ENCODE data around the gene VCAN.

The VCAN gene

DNA sequence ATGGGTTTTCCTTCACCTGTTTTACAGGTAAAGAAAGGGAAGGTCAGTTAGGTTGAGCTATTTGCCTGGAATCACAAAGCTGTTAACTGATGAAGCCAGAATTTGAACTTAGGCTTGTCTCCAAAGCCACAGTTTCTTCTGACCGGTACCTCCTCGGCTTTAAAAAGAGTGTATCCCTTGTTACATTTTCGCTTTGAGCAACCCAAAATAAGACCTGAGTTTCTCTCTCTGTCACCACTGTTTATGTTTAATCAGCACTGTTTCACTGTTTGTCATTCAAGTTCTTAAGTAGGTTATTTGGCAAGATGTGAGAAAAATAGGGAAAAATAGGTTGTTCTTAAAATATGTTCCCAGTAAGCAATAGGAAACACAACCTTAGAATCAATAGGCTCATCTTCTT, 84.6 kb downstream of the VCAN start:
- no peak overlapping the region for H3K4me3 ChIP-seq (ENCODE audit: low read depth, low read length)
- H3K9ac ChIP-seq (ENCODE audit: low read depth, low read length): no peak overlapping the region
- H3K4me1 ChIP-seq (ENCODE audit: control insufficient read depth, insufficient read depth, low read length): no peaks in the 10 kb centered on the region
- H3K36me3 ChIP-seq (ENCODE audit: control insufficient read depth, insufficient read depth, low read length): peaks cover 16% of the 10 kb centered on the region
- H3K9me3 ChIP-seq (ENCODE audit: control insufficient read depth, insufficient read depth, low read length): no peaks in the 10 kb centered on the region
- H3K27me3 ChIP-seq (ENCODE audit: control insufficient read depth, insufficient read depth, low read length): no peaks in the 10 kb centered on the region

GRCh38 chr5:83559118-83559785, 87.7 kb downstream of the VCAN start:
- Histone ChIP-seq H3K36me3 (ENCODE audit: control insufficient read depth, insufficient read depth, low read length) (peaks cover 11% of the 10 kb centered on the region), H3K4me3 (ENCODE audit: low read depth, low read length) (no peak overlapping the region), H3K27me3 (ENCODE audit: control insufficient read depth, insufficient read depth, low read length) (no peaks in the 10 kb centered on the region), H3K9me3 (ENCODE audit: control insufficient read depth, insufficient read depth, low read length) (no peaks in the 10 kb centered on the region), H3K4me1 (ENCODE audit: control insufficient read depth, insufficient read depth, low read length) (no peaks in the 10 kb centered on the region), H3K9ac (ENCODE audit: low read depth, low read length) (no peak overlapping the region)

- H3K9me3 ChIP-seq (ENCODE audit: control insufficient read depth, insufficient read depth, low read length): no peaks in the 10 kb centered on the region
- H3K27me3 ChIP-seq (ENCODE audit: control insufficient read depth, insufficient read depth, low read length): no peaks in the 10 kb centered on the region
- no peak overlapping the region for H3K9ac ChIP-seq (ENCODE audit: low read depth, low read length)
- H3K4me1 ChIP-seq (ENCODE audit: control insufficient read depth, insufficient read depth, low read length): no peaks in the 10 kb centered on the region
- no peaks in the 10 kb centered on the region for H3K36me3 ChIP-seq (ENCODE audit: control insufficient read depth, insufficient read depth, low read length)
- no peak overlapping the region for H3K4me3 ChIP-seq (ENCODE audit: low read depth, low read length)
These were observed 90.6 kb downstream of the VCAN start for GRCh38 chr5:83562071-83562606.

- H3K9me3 ChIP-seq (ENCODE audit: control insufficient read depth, insufficient read depth, low read length): no peaks in the 10 kb centered on the region
- no peak overlapping the region for H3K9ac ChIP-seq (ENCODE audit: low read depth, low read length)
- no peak overlapping the region for H3K4me3 ChIP-seq (ENCODE audit: low read depth, low read length)
- no peaks in the 10 kb centered on the region for H3K27me3 ChIP-seq (ENCODE audit: control insufficient read depth, insufficient read depth, low read length)
- no peaks in the 10 kb centered on the region for H3K4me1 ChIP-seq (ENCODE audit: control insufficient read depth, insufficient read depth, low read length)
- H3K36me3 ChIP-seq (ENCODE audit: control insufficient read depth, insufficient read depth, low read length): no peaks in the 10 kb centered on the region
These were observed 91.4 kb downstream of the VCAN start for GRCh38 chr5:83562791-83563557.

- Histone ChIP-seq H3K27me3 (ENCODE audit: control insufficient read depth, insufficient read depth, low read length) (no peaks in the 10 kb centered on the region), H3K4me3 (ENCODE audit: low read depth, low read length) (no peak overlapping the region), H3K36me3 (ENCODE audit: control insufficient read depth, insufficient read depth, low read length) (no peaks in the 10 kb centered on the region), H3K9ac (ENCODE audit: low read depth, low read length) (no peak overlapping the region), H3K4me1 (ENCODE audit: control insufficient read depth, insufficient read depth, low read length) (no peaks in the 10 kb centered on the region), H3K9me3 (ENCODE audit: control insufficient read depth, insufficient read depth, low read length) (no peaks in the 10 kb centered on the region)
These were observed 92.1 kb downstream of the VCAN start for GRCh38 chr5:83563631-83564030.

- Histone ChIP-seq H3K36me3 (ENCODE audit: control insufficient read depth, insufficient read depth, low read length) (no peaks in the 10 kb centered on the region), H3K4me3 (ENCODE audit: low read depth, low read length) (no peak overlapping the region), H3K9ac (ENCODE audit: low read depth, low read length) (no peak overlapping the region), H3K4me1 (ENCODE audit: control insufficient read depth, insufficient read depth, low read length) (no peaks in the 10 kb centered on the region), H3K9me3 (ENCODE audit: control insufficient read depth, insufficient read depth, low read length) (no peaks in the 10 kb centered on the region), H3K27me3 (ENCODE audit: control insufficient read depth, insufficient read depth, low read length) (no peaks in the 10 kb centered on the region)
These were observed 92.7 kb downstream of the VCAN start for GRCh38 chr5:83564069-83564749.

- no peaks in the 10 kb centered on the region for H3K9me3 ChIP-seq (ENCODE audit: control insufficient read depth, insufficient read depth, low read length)
- peaks cover 4% of the 10 kb centered on the region for H3K36me3 ChIP-seq (ENCODE audit: control insufficient read depth, insufficient read depth, low read length)
- no peaks in the 10 kb centered on the region for H3K27me3 ChIP-seq (ENCODE audit: control insufficient read depth, insufficient read depth, low read length)
- no peak overlapping the region for H3K9ac ChIP-seq (ENCODE audit: low read depth, low read length)
- no peaks in the 10 kb centered on the region for H3K4me1 ChIP-seq (ENCODE audit: control insufficient read depth, insufficient read depth, low read length)
- H3K4me3 ChIP-seq (ENCODE audit: low read depth, low read length): no peak overlapping the region
These were observed 96.2 kb downstream of the VCAN start for GRCh38 chr5:83567741-83568140.

GRCh38 chr5:83568186-83568585, 96.6 kb downstream of the VCAN start:
- Histone ChIP-seq H3K4me3 (ENCODE audit: low read depth, low read length) (no peak overlapping the region), H3K36me3 (ENCODE audit: control insufficient read depth, insufficient read depth, low read length) (peaks cover 4% of the 10 kb centered on the region), H3K9me3 (ENCODE audit: control insufficient read depth, insufficient read depth, low read length) (no peaks in the 10 kb centered on the region), H3K27me3 (ENCODE audit: control insufficient read depth, insufficient read depth, low read length) (no peaks in the 10 kb centered on the region), H3K4me1 (ENCODE audit: control insufficient read depth, insufficient read depth, low read length) (no peaks in the 10 kb centered on the region), H3K9ac (ENCODE audit: low read depth, low read length) (no peak overlapping the region)

DNA sequence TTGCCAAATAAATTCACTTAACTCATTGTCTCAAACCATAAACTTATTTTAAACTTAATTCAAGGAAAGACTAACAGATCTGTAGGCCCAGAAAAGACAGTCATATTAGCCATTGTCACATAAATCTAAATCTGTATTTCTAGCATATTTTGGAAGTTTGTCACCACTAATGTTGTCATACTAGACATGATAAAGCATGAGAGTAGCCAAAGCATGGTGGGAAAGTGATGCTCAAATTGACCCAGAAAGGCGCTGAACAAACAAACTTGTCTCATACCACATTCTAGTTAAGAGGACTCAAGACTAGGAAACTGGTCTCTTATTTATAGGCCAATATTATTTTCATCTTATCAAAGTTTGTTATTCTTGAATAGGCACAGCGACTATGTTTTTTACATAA, 99.4 kb downstream of the VCAN start:
- no peaks in the 10 kb centered on the region for H3K9me3 ChIP-seq (ENCODE audit: control insufficient read depth, insufficient read depth, low read length)
- no peaks in the 10 kb centered on the region for H3K4me1 ChIP-seq (ENCODE audit: control insufficient read depth, insufficient read depth, low read length)
- no peak overlapping the region for H3K4me3 ChIP-seq (ENCODE audit: low read depth, low read length)
- H3K9ac ChIP-seq (ENCODE audit: low read depth, low read length): no peak overlapping the region
- no peaks in the 10 kb centered on the region for H3K27me3 ChIP-seq (ENCODE audit: control insufficient read depth, insufficient read depth, low read length)
- H3K36me3 ChIP-seq (ENCODE audit: control insufficient read depth, insufficient read depth, low read length): peaks cover 4% of the 10 kb centered on the region

DNA sequence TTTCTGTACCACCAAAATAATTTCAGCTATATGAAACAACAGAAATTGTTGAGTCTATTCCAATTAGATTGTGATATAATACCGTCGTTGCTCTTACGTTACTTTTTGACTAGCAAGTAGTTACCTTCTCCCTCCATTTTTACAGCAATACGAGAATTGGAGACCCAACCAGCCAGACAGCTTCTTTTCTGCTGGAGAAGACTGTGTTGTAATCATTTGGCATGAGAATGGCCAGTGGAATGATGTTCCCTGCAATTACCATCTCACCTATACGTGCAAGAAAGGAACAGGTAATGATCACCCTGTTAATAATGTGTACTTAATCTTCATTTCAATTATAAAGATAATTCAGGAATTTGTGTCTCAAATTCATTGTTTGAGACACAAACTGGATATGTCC, 100.7 kb downstream of the VCAN start:
- H3K27me3 ChIP-seq (ENCODE audit: control insufficient read depth, insufficient read depth, low read length): no peaks in the 10 kb centered on the region
- no peak overlapping the region for H3K9ac ChIP-seq (ENCODE audit: low read depth, low read length)
- no peaks in the 10 kb centered on the region for H3K9me3 ChIP-seq (ENCODE audit: control insufficient read depth, insufficient read depth, low read length)
- H3K4me3 ChIP-seq (ENCODE audit: low read depth, low read length): no peak overlapping the region
- peaks cover 4% of the 10 kb centered on the region for H3K36me3 ChIP-seq (ENCODE audit: control insufficient read depth, insufficient read depth, low read length)
- no peaks in the 10 kb centered on the region for H3K4me1 ChIP-seq (ENCODE audit: control insufficient read depth, insufficient read depth, low read length)

- Histone ChIP-seq H3K36me3 (ENCODE audit: control insufficient read depth, insufficient read depth, low read length) (peaks cover 4% of the 10 kb centered on the region), H3K9ac (ENCODE audit: low read depth, low read length) (no peak overlapping the region)
These were observed 104.8 kb downstream of the VCAN start for GRCh38 chr5:83576341-83576740.

More at GRCh38 chr5:83576341-83576740, 104.8 kb downstream of the VCAN start:
- Histone ChIP-seq H3K4me1 (ENCODE audit: control insufficient read depth, insufficient read depth, low read length) (no peaks in the 10 kb centered on the region), H3K9me3 (ENCODE audit: control insufficient read depth, insufficient read depth, low read length) (no peaks in the 10 kb centered on the region), H3K27me3 (ENCODE audit: control insufficient read depth, insufficient read depth, low read length) (no peaks in the 10 kb centered on the region), H3K4me3 (ENCODE audit: low read depth, low read length) (no peak overlapping the region)
